DOHH2 (cell line): ENCODE results near the gene PCDHB7.

ENCODE experiments used
- CTCF ChIP-seq: fragments of 200-600 bp; sonication (generic); IDR thresholded peaks from one replicate; pipeline ENCODE4 v1.5.1; 2014; ENCODE audit warnings: antibody characterized with exemption, mild to moderate bottlenecking, low read depth, low read length; ENCODE audit not compliant: poor library complexity, severe bottlenecking
- EZH2phosphoT487 ChIP-seq: fragments of 200-600 bp; sonication (generic); IDR thresholded peaks from 2 replicates; pipeline ENCODE4 v1.6.1; 2017; ENCODE audit warnings: borderline replicate concordance, mild to moderate bottlenecking, antibody characterized with exemption, low read length, moderate library complexity, mixed read lengths

GRCh38 chr5:141182248-141182647 is 9.8 kb downstream of the PCDHB7 start, which contains the start of gene PCDHB16:
- peak; percentile 78 for TF ChIP-seq CTCF
- TF ChIP-seq EZH2phosphoT487, result no peak
